GM12892 (cell line): Measurements from ENCODE around the gene C1orf141.

Experiments used
- DNase-seq: peaks from one replicate; pipeline ENCODE4 v3.0.0; 2011; ENCODE audit not compliant: insufficient read length
- FAIRE-seq: peaks from 2 replicates; lab custom pipeline; 2011; peaks lifted over from hg19 to GRCh38; lab: Jason Lieb, UNC
- POLR2A ChIP-seq: IDR thresholded peaks from 2 replicates; pipeline ENCODE4 v1.6.1; 2011; ENCODE audit warnings: low read depth, low read length, control low read depth
- POLR2AphosphoS5 ChIP-seq: IDR thresholded peaks from 2 replicates; pipeline ENCODE4 v1.6.1; 2011; ENCODE audit warnings: low read depth, low read length, control low read depth
- TAF1 ChIP-seq: IDR thresholded peaks from 2 replicates; pipeline ENCODE4 v1.6.1; 2011; ENCODE audit warnings: low read depth, mild to moderate bottlenecking, control low read depth, low read length, borderline replicate concordance

C1orf141 gene

DNA sequence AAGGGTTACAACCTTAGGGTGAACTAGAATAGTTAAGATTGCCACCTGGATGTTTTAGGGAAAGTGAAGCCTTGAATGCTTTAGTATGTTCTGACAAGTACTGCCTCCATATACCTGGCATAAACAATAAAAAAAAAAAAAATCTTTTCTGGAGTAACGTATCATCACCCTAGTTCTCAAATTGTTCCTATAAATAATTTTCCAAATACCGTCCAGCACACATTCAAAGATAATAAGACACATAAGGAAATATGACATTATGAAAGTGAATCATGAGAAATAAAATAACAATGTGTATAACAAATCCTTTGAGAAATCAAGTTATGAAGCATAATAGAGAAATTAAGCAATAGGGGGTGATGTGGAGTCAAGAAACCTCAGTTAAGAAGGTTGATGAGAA lies 20.6 kb downstream of the C1orf141 start:
- no peak for TF ChIP-seq POLR2AphosphoS5
- no peak for TF ChIP-seq POLR2A
- TF ChIP-seq TAF1, result no peak
- DNase-seq (no peak), FAIRE-seq (no peak)

DNA sequence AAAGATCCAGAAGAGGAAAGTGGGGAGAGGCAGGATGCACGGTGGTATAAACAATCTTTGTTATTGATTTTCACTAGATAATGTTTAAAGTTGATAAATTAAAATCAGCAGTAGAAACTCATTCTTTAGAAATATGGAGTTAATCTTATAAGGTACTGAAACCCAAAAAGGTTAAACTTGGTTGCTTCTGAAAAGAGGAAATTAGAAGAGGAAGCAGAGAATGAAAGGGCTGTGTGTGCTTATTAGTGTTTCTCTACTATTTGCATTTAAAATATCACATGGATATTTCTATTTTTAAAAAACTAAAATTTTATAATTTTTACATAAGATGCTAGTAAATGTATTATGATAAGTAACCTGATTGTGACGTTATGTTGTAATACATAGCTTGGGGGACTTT lies 24.4 kb downstream of the C1orf141 start:
- DNase-seq (no peak), FAIRE-seq (no peak)
- TF ChIP-seq POLR2A, result no peak
- TF ChIP-seq TAF1, result no peak

DNA sequence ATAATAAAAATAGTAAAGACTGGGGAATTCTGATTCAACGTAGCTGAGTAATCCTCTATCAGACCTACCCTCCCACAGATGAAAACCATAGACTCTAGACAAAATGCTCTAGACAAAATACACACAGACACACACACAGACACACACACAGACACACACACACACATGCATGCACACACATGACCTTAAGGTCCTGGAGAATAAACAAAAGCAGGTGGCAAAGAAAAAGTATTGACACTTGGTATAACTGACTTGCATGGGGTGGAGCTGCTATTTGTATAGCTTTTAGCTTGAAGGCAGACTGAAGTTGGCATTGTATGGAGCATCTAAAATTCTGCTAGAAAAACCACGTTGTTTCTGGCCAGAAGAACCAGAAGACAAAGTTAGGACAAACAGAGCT lies 29.3 kb downstream of the C1orf141 start:
- DNase-seq, result no peak
- FAIRE-seq, result no peak
- TF ChIP-seq TAF1 (no peak), POLR2AphosphoS5 (no peak), POLR2A (no peak)

DNA sequence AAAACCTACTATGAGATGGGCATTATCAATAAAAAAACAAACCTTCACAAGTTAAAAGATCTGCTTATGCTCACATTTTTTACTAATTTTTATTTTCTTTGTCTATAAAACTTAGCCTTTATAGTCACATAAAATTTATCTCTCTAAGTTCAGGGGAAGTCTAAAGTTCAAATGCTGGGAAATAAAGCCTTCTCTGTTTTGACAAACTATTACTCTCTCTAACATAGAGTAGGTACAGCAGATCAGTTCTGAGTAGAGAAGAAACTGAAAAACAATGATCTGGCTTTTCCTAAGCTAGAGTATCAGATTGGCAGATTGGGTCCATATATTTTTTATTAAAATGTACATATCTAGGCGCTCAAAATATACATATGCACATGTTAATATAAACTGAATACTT lies 31.2 kb downstream of the C1orf141 start:
- DNase-seq (no peak), FAIRE-seq (no peak)
- no peak for TF ChIP-seq POLR2A
- no peak for TF ChIP-seq POLR2AphosphoS5
- no peak for TF ChIP-seq TAF1

DNA sequence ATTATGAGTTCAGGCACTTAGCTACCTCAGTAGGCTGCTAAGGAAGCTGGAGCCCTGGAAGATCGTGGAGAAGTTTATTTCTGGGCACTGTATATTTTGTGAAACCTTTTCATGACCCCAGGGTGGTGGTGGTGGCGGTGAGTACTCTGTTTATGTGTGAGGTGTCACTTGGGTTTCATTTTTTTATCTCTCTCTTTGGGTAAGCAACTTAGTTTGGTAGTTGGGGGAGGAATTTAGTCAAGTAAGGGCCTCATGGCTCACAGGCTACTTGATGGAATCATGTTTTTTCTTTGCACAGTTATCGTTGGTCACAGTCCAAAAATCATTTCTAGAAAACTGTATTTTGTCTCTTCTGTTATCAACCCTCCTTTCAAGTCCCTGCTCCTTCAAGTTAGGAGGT lies 33.9 kb downstream of the C1orf141 start:
- FAIRE-seq, result no peak
- no peak for TF ChIP-seq POLR2AphosphoS5
- TF ChIP-seq TAF1, result no peak
- no peak for TF ChIP-seq POLR2A
- no peak for DNase-seq

DNA sequence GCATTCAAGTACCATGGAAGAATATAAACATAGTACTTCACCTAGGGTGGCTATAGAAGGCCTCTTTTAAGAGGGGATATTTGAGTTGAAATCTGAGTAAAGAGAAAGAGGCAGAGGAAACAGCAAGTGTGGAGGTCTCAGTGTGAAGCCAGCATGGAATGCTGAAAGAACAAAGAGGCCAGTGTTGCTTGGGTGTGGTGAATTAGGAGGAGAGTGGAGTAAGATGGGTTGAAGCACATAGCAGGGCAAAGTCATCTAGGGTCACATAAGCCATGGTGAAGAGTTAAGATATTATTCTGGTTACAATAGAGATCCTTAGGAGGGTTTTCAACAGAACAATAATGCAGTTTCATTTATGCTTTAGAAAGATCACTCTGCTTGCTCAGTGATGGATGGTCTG lies 37.5 kb downstream of the C1orf141 start:
- no peak for FAIRE-seq
- TF ChIP-seq TAF1, result no peak

DNA sequence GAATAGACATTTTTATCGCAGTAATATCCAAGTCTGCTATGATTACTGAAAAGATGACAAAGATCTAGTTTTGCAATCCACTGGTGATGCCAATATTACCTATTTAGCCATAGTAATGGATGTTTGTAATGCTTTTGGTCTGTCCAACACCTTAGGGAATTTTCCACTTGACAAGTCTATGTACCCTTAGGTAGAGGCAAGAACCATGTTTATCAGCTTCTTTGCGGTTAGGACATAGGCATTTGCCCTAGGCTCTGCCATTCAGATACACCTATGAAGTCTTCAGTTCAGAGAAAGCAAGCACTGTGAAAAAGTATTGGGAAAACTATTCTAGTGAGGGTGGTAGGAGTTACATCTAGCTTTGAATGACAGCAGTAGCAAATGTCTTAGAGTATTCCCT lies 40.6 kb downstream of the C1orf141 start:
- DNase-seq, result no peak
- no peak for FAIRE-seq
- TF ChIP-seq POLR2A (no peak), TAF1 (no peak), POLR2AphosphoS5 (no peak)

More for the DNA sequence above, 37.5 kb downstream of the C1orf141 start:
- DNase-seq, result no peak

DNA sequence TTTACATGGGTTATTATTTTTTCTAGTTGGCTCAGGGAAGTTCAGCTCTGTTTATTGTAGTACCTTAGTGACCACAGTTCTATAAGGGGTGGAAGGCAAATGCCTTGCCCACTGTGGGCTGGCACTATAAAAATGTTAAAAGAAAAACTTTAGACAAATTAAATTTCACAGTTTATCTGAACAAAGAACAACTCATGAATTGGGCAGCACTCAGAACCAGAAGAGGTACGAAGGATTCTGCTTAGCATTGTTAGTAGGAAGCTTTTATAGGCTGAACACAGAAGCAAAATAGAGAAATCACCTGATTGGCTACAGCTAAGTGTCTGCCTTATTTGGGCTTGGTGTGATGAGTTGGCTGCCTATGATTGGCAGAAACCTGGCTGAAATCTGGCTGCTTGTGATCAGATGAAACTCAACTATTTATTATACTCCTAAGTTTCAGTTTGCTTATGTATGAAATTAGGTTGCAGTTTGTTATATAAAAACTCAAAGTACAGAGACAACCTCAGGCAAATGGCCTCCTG lies 45.0 kb downstream of the C1orf141 start:
- DNase-seq (no peak), FAIRE-seq (no peak)
- no peak for TF ChIP-seq POLR2A
- no peak for TF ChIP-seq TAF1
- TF ChIP-seq POLR2AphosphoS5, result no peak

DNA sequence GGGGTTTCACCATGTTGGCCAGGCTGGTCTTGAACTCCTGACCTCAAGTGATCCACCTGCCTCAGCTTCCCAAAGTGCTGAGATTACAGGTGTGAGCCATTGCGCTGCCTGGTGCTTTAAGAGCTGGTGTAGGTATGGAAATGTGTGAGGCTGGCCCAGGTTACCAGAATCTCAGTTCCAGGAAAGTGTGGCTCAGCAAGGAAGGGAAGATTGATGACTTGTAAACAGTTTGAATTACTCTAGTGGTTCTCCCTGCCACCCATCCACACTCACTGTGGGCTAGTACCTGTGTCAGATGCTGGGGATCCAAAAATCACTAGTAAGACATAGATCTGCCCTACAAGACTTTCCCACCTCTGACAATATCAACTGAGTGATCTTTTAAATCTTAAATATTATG lies 46.3 kb downstream of the C1orf141 start:
- no peak for TF ChIP-seq TAF1
- no peak for DNase-seq
- FAIRE-seq, result no peak

DNA sequence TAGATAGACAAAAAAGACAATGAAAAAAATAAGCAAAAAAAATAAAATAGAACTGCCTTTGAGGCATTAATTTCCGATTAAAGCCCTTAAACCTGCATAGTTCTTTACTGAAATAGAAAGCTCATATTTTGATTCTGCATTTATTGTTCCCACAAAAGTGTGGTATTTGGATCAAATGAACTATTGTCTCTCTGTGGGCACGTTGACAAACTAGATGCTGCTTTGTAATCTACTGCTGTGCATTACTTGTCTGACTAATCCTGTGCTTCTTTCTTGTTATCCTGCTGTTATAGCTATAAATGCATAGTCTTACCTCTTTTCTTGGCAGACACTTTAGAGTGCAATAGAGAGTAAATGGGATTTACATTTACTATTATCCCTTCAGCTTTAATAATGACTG lies 49.4 kb downstream of the C1orf141 start:
- TF ChIP-seq TAF1, result no peak
- TF ChIP-seq POLR2A, result no peak
- TF ChIP-seq POLR2AphosphoS5, result no peak
- FAIRE-seq (no peak), DNase-seq (no peak)

DNA sequence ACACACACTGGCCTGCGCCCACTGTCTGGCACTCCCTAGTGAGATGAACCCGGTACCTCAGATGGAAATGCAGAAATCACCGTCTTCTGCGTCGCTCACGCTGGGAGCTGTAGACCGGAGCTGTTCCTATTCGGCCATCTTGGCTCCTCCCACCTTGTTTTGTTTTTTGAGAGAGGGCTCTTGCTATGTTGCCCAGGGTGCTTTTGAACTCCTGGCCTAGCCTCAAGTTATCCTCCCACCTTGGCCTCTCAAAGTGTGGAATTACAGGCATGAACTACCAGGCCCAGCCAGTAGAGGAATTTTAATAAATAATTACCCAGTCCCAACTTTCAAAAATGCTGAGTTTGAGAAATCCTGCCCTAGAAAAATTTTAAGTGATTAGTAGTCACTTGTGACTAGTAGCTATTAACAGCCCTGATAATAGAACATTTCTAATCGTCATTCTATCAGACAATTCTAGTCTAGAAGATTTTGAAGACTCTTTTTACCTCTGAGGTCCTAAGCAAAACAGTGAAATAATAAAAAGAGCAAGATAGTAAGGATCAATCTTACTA lies 49.9 kb downstream of the C1orf141 start:
- TF ChIP-seq POLR2AphosphoS5 (no peak), POLR2A (no peak), TAF1 (no peak)
- no peak for DNase-seq
- FAIRE-seq, result no peak

DNA sequence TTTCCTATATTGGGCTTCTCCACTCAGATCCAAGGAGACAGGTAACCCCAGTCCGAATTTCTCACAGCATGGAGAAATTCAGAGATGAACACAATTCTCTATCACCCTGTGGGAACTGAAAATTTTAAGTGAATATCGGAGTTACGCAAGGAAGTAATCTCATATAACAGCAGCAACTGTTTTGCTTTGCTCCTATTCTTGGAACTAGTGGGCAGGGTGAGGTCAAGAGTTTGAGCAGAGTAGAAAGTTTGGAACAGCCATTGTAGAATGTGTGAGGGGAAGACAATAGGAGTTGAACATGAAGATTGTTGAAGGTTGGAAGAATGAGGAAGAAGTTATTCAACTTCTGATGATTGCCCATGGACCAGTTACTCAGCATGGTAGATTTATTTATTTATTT lies 56.5 kb downstream of the C1orf141 start:
- no peak for TF ChIP-seq TAF1
- TF ChIP-seq POLR2AphosphoS5, result no peak
- TF ChIP-seq POLR2A, result no peak
- DNase-seq, result no peak
- FAIRE-seq, result no peak

DNA sequence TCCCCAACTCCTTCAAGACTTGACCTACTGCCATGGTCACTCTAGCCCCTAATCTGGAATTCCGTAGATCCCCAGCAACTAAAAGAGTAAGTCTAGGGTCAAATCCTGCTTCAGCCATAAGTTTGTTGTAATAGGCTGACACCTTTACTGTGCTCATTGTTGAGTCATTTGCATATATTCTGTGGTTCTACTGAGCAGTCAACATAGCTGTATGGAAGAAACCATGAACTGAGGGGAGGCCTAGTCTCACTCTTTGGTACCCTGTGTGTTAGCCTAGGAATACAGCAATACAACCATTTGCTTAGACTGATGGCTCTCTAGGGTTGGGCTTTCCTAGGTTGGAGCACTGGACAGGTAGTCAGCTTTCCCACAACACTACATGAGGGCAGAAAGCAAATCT lies 57.2 kb downstream of the C1orf141 start:
- TF ChIP-seq POLR2A (no peak), TAF1 (no peak), POLR2AphosphoS5 (no peak)
- FAIRE-seq, result no peak
- DNase-seq, result no peak
